GM12892 (cell line): Measurements from ENCODE around the gene KDM6B.

Source experiments
- POLR2A ChIP-seq: IDR thresholded peaks from 2 replicates; pipeline ENCODE4 v1.6.1; 2011; ENCODE audit warnings: low read depth, low read length, control low read depth
- POLR2AphosphoS5 ChIP-seq: IDR thresholded peaks from 2 replicates; pipeline ENCODE4 v1.6.1; 2011; ENCODE audit warnings: low read depth, low read length, control low read depth

- no peak for TF ChIP-seq POLR2AphosphoS5
- TF ChIP-seq POLR2A = no peak
These were observed 1.2 kb downstream of the KDM6B start for GRCh38 chr17:7834957-7835813.
